HUDEP-2 (cell line): ENCODE data around the gene ATP11B.
"Not testable (repeated sequence)": the region's sequence is repeated elsewhere in the genome, so short reads cannot be mapped to it uniquely, and the experiment has no call there.

Source experiments
- DNase-seq, 76 experiments: peaks; one replicate each; lab custom pipeline; 2025; ENCODE audit not compliant: unreplicated experiment in 76 of 76; lab: John Stamatoyannopoulos, UW

ATP11B gene

GRCh38 chr3:182794455-182795388 is 1.4 kb downstream of the ATP11B start:
- peak in 13 of 76 experiments; percentile 5 to 58 (median 26) for DNase-seq

- DNase-seq = peak in 11 of 76 experiments; percentile 1 to 49 (median 23)
These were observed 2.1 kb downstream of the ATP11B start for GRCh38 chr3:182795389-182795782.

- DNase-seq = no peak
These were observed 3.0 kb downstream of the ATP11B start for GRCh38 chr3:182796310-182796709.

- peak in 7 of 76 experiments; percentile 5 to 29 (median 18) for DNase-seq
These were observed 4.6 kb downstream of the ATP11B start for GRCh38 chr3:182797876-182798275.

GRCh38 chr3:182799143-182799542 is 5.8 kb downstream of the ATP11B start:
- not testable (repeated sequence) for DNase-seq

DNA sequence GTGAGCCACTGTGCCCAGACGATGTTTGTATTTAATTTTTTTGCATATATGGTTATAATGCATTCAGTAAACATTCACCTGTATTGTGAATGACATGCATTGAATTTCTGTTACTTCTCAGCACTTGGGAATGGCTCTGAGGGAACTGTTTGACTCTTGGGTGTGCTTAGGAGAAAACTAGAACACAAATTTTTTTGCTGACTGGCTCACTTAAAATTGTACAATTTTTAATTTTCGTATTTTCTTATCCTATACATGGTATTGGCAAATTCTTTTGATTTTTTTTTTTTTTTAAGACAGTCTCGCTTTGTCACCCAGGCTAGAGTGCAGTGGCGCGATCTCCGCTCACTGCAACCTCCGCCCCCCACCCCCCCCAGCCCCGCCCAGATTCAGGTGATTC is 7.2 kb downstream of the ATP11B start:
- no peak for DNase-seq

- DNase-seq = no peak
These were observed 9.4 kb downstream of the ATP11B start for GRCh38 chr3:182802413-182803390.

DNA sequence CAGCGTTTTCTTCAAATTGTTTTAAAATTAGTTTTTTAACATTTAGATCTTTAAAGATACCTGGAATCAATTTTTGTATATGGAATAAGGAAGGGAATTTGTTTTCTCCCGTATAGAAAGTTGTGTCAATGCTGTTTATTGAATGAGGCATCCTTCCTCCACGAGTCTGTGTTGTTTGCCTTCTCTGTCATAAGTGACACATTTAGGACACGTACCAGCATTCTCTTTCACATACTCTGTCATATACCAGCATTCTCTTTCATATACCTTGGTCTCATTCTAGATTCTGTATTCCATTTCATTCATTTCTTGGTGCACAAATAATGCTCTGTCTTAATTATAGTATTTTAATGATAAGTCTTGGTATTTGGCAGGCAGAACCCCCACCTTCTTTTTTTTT is 10.3 kb downstream of the ATP11B start:
- no peak for DNase-seq

DNA sequence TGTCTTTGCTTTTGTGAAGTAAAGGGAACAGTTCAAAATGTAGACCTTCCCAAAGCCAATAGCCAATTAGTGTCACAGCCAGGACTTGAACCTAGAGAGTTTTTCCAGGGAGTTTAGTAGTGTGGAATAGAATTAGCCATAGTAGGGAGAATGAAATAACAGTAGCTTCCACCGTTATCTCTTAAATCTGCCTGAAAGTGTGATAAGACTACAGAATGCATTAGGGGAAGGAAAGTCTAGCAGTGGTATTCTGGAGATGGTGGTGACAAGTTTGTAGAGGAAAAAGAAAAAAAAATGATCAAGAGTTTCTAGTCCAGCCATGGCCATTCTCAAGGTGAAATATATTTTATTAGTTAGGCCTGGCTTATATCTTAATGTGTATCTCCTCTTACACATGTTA is 13.8 kb downstream of the ATP11B start:
- DNase-seq = peak in 1 of 76 experiments; percentile 44

DNA sequence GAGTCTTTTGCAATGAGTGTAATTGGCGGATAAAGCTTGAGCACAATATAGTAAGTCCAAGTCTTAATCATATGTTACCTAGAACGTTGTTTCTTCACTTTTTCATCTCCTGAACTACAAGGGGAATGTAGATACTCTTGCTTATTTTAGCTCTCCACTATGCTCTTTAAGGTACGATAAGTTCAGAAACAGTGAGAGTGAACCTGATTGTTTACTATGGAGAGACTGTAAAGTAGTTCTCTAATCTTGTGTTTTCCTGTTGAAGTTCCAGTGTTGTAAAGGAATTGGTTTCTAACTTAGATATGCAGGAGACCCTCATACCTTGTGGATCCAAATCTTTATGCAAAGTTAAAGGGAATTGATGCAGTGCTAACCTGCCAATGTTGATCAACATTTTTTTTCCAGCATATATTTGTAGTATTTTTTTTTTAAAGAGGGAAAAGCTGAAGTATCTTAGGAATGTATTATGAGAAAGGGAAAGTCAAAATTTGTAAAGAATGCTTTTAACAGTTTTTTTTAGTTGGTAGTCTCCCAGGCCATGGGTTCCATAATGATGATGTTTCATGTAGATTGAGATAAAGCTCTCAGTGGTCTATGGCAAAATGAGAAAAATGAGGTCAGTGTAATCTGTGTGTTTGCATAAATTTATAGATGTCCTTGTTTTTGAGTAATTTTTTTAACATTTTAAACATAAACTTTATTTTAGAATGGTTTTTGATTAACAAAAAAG is 14.9 kb downstream of the ATP11B start:
- no peak for DNase-seq

- no peak for DNase-seq
These were observed 16.2 kb downstream of the ATP11B start for GRCh38 chr3:182809531-182809930.

- peak in 17 of 76 experiments; percentile 6 to 58 (median 25) for DNase-seq
These were observed 17.4 kb downstream of the ATP11B start for GRCh38 chr3:182810574-182811268.

DNA sequence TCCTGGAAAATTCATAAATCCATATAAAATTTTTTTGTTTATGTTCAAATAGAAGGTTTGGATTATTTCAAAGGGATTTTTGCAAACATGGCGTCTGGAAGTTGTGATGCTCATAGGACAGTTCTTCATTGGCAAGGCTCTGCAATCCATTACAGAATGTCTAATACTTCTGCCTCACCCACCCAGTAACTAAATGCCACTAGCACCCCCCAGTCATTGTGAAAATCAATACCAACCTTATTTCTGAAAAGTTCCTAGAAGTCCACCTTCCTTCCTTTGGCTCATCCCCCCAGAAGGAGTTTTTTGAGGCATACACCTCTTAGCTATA is 17.9 kb downstream of the ATP11B start:
- DNase-seq = no peak

DNA sequence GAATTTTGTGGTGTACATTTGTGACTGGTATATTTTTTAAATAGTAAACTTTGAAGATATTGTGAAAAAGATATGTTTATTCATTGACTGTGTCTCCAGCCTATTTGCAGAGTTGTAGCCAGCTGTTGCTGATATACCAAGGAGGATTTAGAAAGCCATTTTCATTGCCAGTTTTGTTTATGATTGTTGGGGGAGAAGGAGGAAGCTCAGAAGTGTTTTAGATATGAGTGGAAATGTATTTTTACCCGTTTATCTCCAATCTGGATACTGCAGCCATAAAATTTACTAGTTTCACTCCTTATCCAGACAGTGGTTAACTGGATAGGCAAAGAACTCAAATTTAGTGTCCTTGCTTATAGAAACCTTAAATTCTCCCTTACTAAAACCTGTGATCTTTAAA is 18.8 kb downstream of the ATP11B start:
- DNase-seq = peak in 5 of 76 experiments; percentile 12 to 33 (median 19)

DNA sequence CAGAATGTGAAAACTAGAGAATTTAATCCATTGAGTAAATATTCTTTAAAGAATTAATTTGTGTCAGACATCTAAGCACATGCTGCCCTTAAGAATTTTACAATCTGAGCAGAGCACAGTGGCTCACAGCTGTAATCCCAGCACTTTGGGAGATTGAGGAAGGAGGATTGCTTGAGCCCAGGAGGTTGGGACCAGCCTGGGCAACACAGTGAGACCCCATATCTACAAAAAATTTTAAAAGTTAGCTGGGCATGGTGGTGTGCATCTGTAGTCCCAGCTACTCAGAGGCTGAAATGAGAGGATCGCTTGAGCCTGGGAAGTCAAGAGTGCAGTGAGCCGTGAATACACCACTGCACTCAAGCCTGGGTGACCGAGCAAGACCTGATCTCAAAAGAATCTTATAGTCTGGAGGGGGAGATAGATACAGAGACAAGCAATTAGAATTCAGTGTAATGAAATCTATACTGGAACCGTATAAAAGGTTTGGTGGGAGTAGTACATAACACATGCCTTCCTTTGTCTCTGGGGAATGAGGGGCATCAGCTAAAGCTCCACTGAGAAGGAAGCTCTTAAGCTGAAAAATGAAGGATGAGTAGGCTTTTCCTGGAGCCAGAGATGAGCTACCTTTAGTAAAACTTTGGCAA is 21.2 kb downstream of the ATP11B start:
- DNase-seq = no peak

DNA sequence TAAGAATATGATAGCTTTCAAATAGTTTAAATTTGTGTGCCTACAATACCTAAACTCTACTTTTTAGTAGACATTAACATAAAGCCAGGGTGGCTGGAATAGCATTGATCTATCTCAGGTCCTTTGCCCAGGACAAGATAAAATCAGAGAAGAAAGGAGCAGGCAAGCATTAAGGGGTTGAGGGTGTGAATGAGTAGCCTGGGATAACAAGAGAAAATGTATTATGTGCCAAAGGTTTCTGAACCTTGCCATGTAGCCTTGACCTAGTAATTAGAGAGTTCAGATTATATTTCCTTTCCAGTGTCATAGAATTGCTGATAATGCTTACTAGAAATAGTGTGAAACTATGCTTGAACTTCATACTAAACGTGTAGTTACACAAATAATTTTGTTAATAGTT is 22.9 kb downstream of the ATP11B start:
- DNase-seq = peak in 1 of 76 experiments; percentile 15

GRCh38 chr3:182818296-182818978 is 25.1 kb downstream of the ATP11B start:
- DNase-seq = no peak

- DNase-seq = no peak
These were observed 28.1 kb downstream of the ATP11B start for GRCh38 chr3:182821221-182821981.
